H1 (cell line): ENCODE data around the gene NUDT11. TPM values are rescaled to one million over a fixed set of nuclear protein-coding genes. Genes with fewer than 3 reads are reported as not detected.
A peak's percentile ranks its signal among the peaks of the same experiment; 100 is the strongest.

Experiments used
- ASH2L ChIP-seq: fragments of 200-600, 300-600 bp; sonication (generic); IDR thresholded peaks from one replicate; pipeline ENCODE4 v1.7.1; 2017; ENCODE audit warnings: low read length
- CHD7 ChIP-seq: fragments of 300-600 bp; sonication (generic); IDR thresholded peaks from 2 replicates; pipeline ENCODE4 v1.7.1; 2012; ENCODE audit warnings: low read length, moderate library complexity, mild to moderate bottlenecking, inconsistent platforms; ENCODE audit not compliant: insufficient replicate concordance
- CREB1 ChIP-seq: IDR thresholded peaks from 2 replicates; pipeline ENCODE4 v1.6.1; 2012; ENCODE audit warnings: inconsistent platforms
- HDAC6 ChIP-seq: IDR thresholded peaks from one replicate; pipeline ENCODE4 v1.7.1; 2012; ENCODE audit warnings: low read depth, mild to moderate bottlenecking, inconsistent platforms, low read length, moderate library complexity
- NRF1 ChIP-seq: IDR thresholded peaks from 2 replicates; pipeline ENCODE4 v1.6.1; 2011; ENCODE audit warnings: mild to moderate bottlenecking, low read depth, low read length, improper control_type of control experiment
- POLR2A ChIP-seq, 2 experiments: IDR thresholded peaks; 1 replicate in 1 of 2; 2 replicates in 1 of 2; pipeline ENCODE4 v1.6.1; 2011; ENCODE audit warnings: low read depth in 2 of 2, low read length in 2 of 2, mild to moderate bottlenecking in 2 of 2; ENCODE audit errors: control extremely low read depth in 1 of 2
- RBBP5 ChIP-seq: IDR thresholded peaks from 2 replicates; pipeline ENCODE4 v1.7.1; 2012; ENCODE audit warnings: low read depth, mild to moderate bottlenecking, inconsistent platforms, low read length, moderate library complexity, borderline replicate concordance
- RFX5 ChIP-seq: IDR thresholded peaks from 2 replicates; pipeline ENCODE4 v1.6.1; 2011; ENCODE audit warnings: low read depth, low read length, improper control_type of control experiment, borderline replicate concordance
- SP1 ChIP-seq: IDR thresholded peaks from 2 replicates; pipeline ENCODE4 v1.6.1; 2011; ENCODE audit warnings: low read depth, low read length
- SUZ12 ChIP-seq: fragments of 200-600 bp; sonication (generic); IDR thresholded peaks from 2 replicates; pipeline ENCODE4 v1.6.1; 2012; ENCODE audit warnings: mild to moderate bottlenecking, inconsistent platforms, low read length, moderate library complexity, mixed read lengths
- YY1 ChIP-seq: IDR thresholded peaks from 2 replicates; pipeline ENCODE4 v1.6.1; 2011; ENCODE audit warnings: low read depth, mild to moderate bottlenecking, low read length
- polyA plus RNA-seq, 7 experiments: library from polyadenylated mRNA; depleted of rRNA in 3 of 7; stranded (reverse) in 5 of 7; unstranded in 2 of 7; fragments of >200 nt in 5 of 7; fragments of 200-250 nt in 2 of 7; gene quantifications; 1 replicate in 5 of 7; 2 replicates in 1 of 7; 4 replicates in 1 of 7; pipeline versions ENCODE4 v1.2.1 to v1.2.3, GENCODE V29; 2011 to 2013; ENCODE audit warnings: missing spikeins in 2 of 7, mixed read lengths in 2 of 7
- total RNA-seq: library from RNA; stranded (reverse); fragmentation: NEBNext Ultra II Directional; extraction: Animal tissue kit (Norgen Biotek cat#: 25700); gene quantifications from 2 replicates; pipeline ENCODE4 v1.2.1, GENCODE V29; 2021

Gene NUDT11
- total and polyA plus RNA-seq, 2 of the 8 experiments (the other 6 are each of a cell fraction or from before 2014, with no cell fraction given): 31.3 to 37.6 TPM

- peak; percentile 51 for TF ChIP-seq ASH2L
- TF ChIP-seq CHD7: no peak
- no peak for TF ChIP-seq SUZ12
- no peak for TF ChIP-seq HDAC6
- peak; percentile 27; the same call in 1 of the 2 replicates for TF ChIP-seq NRF1
- no peak for TF ChIP-seq SP1
- peak in 1 of 2 experiments; percentile 56; a peak in 2 of 3 replicates for TF ChIP-seq POLR2A (IDR thresholded peaks at IDR 0.05; ENCODE audit: control extremely low read depth in 1 of 2, low read depth in 2 of 2, low read length in 2 of 2)
- TF ChIP-seq CREB1: 0 out of 2 replicates have a peak, but pooled peaks have one; percentile 4
- peak; percentile 78; the same call in 1 of the 2 replicates for TF ChIP-seq RBBP5
- TF ChIP-seq YY1: no peak
- no peak for TF ChIP-seq RFX5
Observed at GRCh38 chrX:51496501-51497291, at the start of gene NUDT11 (continued).
